Mesenchymal stem cell (in vitro differentiated cells and primary cell): ENCODE data around the gene WSCD2.

ENCODE experiments used
- DNase-seq: peaks from one replicate; pipeline ENCODE4 v3.0.0-alpha.2; 2013
- H2AFZ ChIP-seq: one replicate; pipeline ENCODE4 v1.6.1; 2013; ENCODE audit warnings: low read depth, mild to moderate bottlenecking, control low read depth, inconsistent platforms, low read length, moderate library complexity
- H2AK5ac ChIP-seq: 2 replicates; pipeline ENCODE4 v1.6.1; 2013; ENCODE audit warnings: low read length, moderate library complexity, mild to moderate bottlenecking, inconsistent platforms; ENCODE audit not compliant: severe bottlenecking
- H2BK120ac ChIP-seq: one replicate; pipeline ENCODE4 v1.6.1; 2013; ENCODE audit warnings: low read depth, mild to moderate bottlenecking, inconsistent platforms, low read length, moderate library complexity
- H2BK12ac ChIP-seq, 2 experiments: one replicate each; pipeline ENCODE4 v1.6.1; 2013; ENCODE audit warnings: inconsistent platforms in 2 of 2, low read length in 2 of 2, mild to moderate bottlenecking in 2 of 2, moderate library complexity in 2 of 2, control low read depth in 1 of 2
- H2BK15ac ChIP-seq: one replicate; pipeline ENCODE4 v1.6.1; 2013; ENCODE audit warnings: mild to moderate bottlenecking, low read depth, inconsistent platforms; ENCODE audit not compliant: poor library complexity, severe bottlenecking
- H2BK5ac ChIP-seq: 2 replicates; pipeline ENCODE4 v1.6.1; 2013; ENCODE audit warnings: low read depth, mild to moderate bottlenecking, low read length, control low read depth, inconsistent platforms; ENCODE audit not compliant: poor library complexity, severe bottlenecking
- H3K14ac ChIP-seq, 2 experiments: one replicate each; pipeline ENCODE4 v1.6.1; 2013; ENCODE audit warnings: inconsistent platforms in 2 of 2, low read length in 2 of 2, control low read depth in 1 of 2, mild to moderate bottlenecking in 1 of 2, moderate library complexity in 1 of 2
- H3K18ac ChIP-seq, 2 experiments: one replicate each; pipeline ENCODE4 v1.6.1; 2013; ENCODE audit warnings: inconsistent platforms in 2 of 2, low read length in 2 of 2, control low read depth in 1 of 2, low read depth in 1 of 2, mild to moderate bottlenecking in 1 of 2
- H3K23ac ChIP-seq, 2 experiments: one replicate each; pipeline ENCODE4 v1.6.1; 2013; ENCODE audit warnings: inconsistent platforms in 2 of 2, low read length in 2 of 2, mild to moderate bottlenecking in 2 of 2, moderate library complexity in 2 of 2, control low read depth in 1 of 2
- H3K27ac ChIP-seq: 2 replicates; pipeline ENCODE4 v1.5.1; 2013; ENCODE audit warnings: mild to moderate bottlenecking, moderate library complexity, low read length, control low read depth, inconsistent platforms; ENCODE audit not compliant: poor library complexity, severe bottlenecking
- H3K27me3 ChIP-seq, 2 experiments: 2 replicates each; pipeline versions ENCODE4 v1.6.1 to v1.7.0; 2013; ENCODE audit warnings: low read length in 2 of 2, mild to moderate bottlenecking in 2 of 2, moderate library complexity in 2 of 2, control low read depth in 1 of 2, inconsistent platforms in 1 of 2; ENCODE audit not compliant: control insufficient read depth in 1 of 2, insufficient read depth in 1 of 2
- H3K36me3 ChIP-seq, 2 experiments: 2 replicates each; pipeline versions ENCODE4 v1.6.1 to v1.7.0; 2013; ENCODE audit warnings: low read length in 2 of 2, control low read depth in 1 of 2, inconsistent platforms in 1 of 2, low read depth in 1 of 2, mild to moderate bottlenecking in 1 of 2; ENCODE audit not compliant: insufficient read depth in 2 of 2, control insufficient read depth in 1 of 2
- H3K4ac ChIP-seq, 2 experiments: one replicate each; pipeline ENCODE4 v1.6.1; 2013; ENCODE audit warnings: inconsistent platforms in 2 of 2, low read length in 2 of 2, mild to moderate bottlenecking in 2 of 2, moderate library complexity in 2 of 2, control low read depth in 1 of 2, low read depth in 1 of 2
- H3K4me1 ChIP-seq: 2 replicates; pipeline ENCODE4 v1.6.1; 2013; ENCODE audit warnings: low read depth, low read length, control low read depth; ENCODE audit not compliant: control insufficient read depth, insufficient read depth
- H3K4me2 ChIP-seq: 2 replicates; pipeline ENCODE4 v1.6.1; 2013; ENCODE audit warnings: low read length, mild to moderate bottlenecking, inconsistent platforms; ENCODE audit not compliant: poor library complexity, severe bottlenecking
- H3K4me3 ChIP-seq, 2 experiments: 2 replicates each; pipeline versions ENCODE4 v1.5.1 to v1.7.0; 2013; ENCODE audit warnings: low read length in 2 of 2, mild to moderate bottlenecking in 2 of 2, control low read depth in 1 of 2, low read depth in 1 of 2; ENCODE audit not compliant: insufficient read depth in 1 of 2
- H3K79me1 ChIP-seq: replicated peaks from 2 replicates; pipeline ENCODE4 v1.6.1; 2013; ENCODE audit warnings: mild to moderate bottlenecking, control low read depth, low read length, inconsistent platforms; ENCODE audit not compliant: poor library complexity, severe bottlenecking
- H3K9ac ChIP-seq: 2 replicates; pipeline ENCODE4 v1.7.0; 2013; ENCODE audit warnings: mild to moderate bottlenecking, low read length, moderate library complexity
- H3K9me3 ChIP-seq: 2 replicates; pipeline ENCODE4 v1.7.0; 2013; ENCODE audit warnings: mild to moderate bottlenecking, low read length; ENCODE audit not compliant: control insufficient read depth
- H4K8ac ChIP-seq: one replicate; pipeline ENCODE4 v1.6.1; 2013; ENCODE audit warnings: inconsistent platforms, mild to moderate bottlenecking, low read length, moderate library complexity
- H4K91ac ChIP-seq: one replicate; pipeline ENCODE4 v1.6.1; 2013; ENCODE audit warnings: mild to moderate bottlenecking, low read length, inconsistent platforms
- WGBS: methylation state at CpG from one replicate; pipeline ENCODE4 v1.1.7; 2013; ENCODE audit warnings: mixed read lengths; 5-methylcytosine and 5-hydroxymethylcytosine counted together

WSCD2 gene

GRCh38 chr12:108166505-108166904, 37.4 kb downstream of the WSCD2 start:
- H2AFZ ChIP-seq, result no peak overlapping the region
- no peak overlapping the region for H3K4ac ChIP-seq
- WGBS, result 68% methylated on average over 4 of the region's 5 CpGs
- H3K4me2 ChIP-seq, result no peak overlapping the region
- no peaks in the 10 kb centered on the region for H3K9me3 ChIP-seq
- H3K23ac ChIP-seq, result no peak overlapping the region
- no peak overlapping the region for H2BK120ac ChIP-seq
- no peak overlapping the region for H3K9ac ChIP-seq
- H3K79me1 ChIP-seq, result no peaks in the 10 kb centered on the region
- H3K18ac ChIP-seq, result no peak overlapping the region
- no peak overlapping the region for H3K4me3 ChIP-seq
- no peaks in the 10 kb centered on the region for H3K4me1 ChIP-seq
- no peak overlapping the region for H2BK12ac ChIP-seq
- no peak overlapping the region for H4K8ac ChIP-seq
- no peak overlapping the region for H2BK15ac ChIP-seq
- no peak overlapping the region for H3K27ac ChIP-seq
- H3K36me3 ChIP-seq, result no peaks in the 10 kb centered on the region
- peaks cover 0 to 14% of the 10 kb centered on the region in 2 experiments for H3K27me3 ChIP-seq
- DNase-seq, result no peak
- H2AK5ac ChIP-seq, result no peak overlapping the region
- H4K91ac ChIP-seq, result no peak overlapping the region
- H3K14ac ChIP-seq, result no peak overlapping the region
- H2BK5ac ChIP-seq, result no peak overlapping the region

GRCh38 chr12:108167974-108168373, 38.9 kb downstream of the WSCD2 start:
- no peak overlapping the region for H3K4me2 ChIP-seq
- H2AFZ ChIP-seq, result no peak overlapping the region
- no peak overlapping the region for H4K91ac ChIP-seq
- peaks cover 0 to 11% of the 10 kb centered on the region in 2 experiments for H3K27me3 ChIP-seq
- no peak overlapping the region for H4K8ac ChIP-seq
- H2BK12ac ChIP-seq, result no peak overlapping the region
- no peak overlapping the region for H3K4me3 ChIP-seq
- H3K36me3 ChIP-seq, result no peaks in the 10 kb centered on the region
- no peaks in the 10 kb centered on the region for H3K79me1 ChIP-seq
- no peak overlapping the region for H3K4ac ChIP-seq
- DNase-seq, result no peak
- H2BK120ac ChIP-seq, result no peak overlapping the region
- no peak overlapping the region for H2AK5ac ChIP-seq
- no peak overlapping the region for H3K14ac ChIP-seq
- WGBS, result 67% methylated on average over 3 of the region's 3 CpGs
- no peak overlapping the region for H2BK15ac ChIP-seq
- H3K18ac ChIP-seq, result no peak overlapping the region
- no peak overlapping the region for H3K27ac ChIP-seq
- no peak overlapping the region for H3K9ac ChIP-seq
- H3K9me3 ChIP-seq, result no peaks in the 10 kb centered on the region
- no peak overlapping the region for H2BK5ac ChIP-seq
- H3K4me1 ChIP-seq, result no peaks in the 10 kb centered on the region
- no peak overlapping the region for H3K23ac ChIP-seq

GRCh38 chr12:108169708-108170107, 40.6 kb downstream of the WSCD2 start:
- H3K36me3 ChIP-seq, result no peaks in the 10 kb centered on the region
- H2BK5ac ChIP-seq, result no peak overlapping the region
- no peak for DNase-seq
- no peak overlapping the region for H3K4ac ChIP-seq
- no peak overlapping the region for H4K8ac ChIP-seq
- no peak overlapping the region for H3K9ac ChIP-seq
- no peak overlapping the region for H2AFZ ChIP-seq
- no peak overlapping the region for H3K4me2 ChIP-seq
- H3K9me3 ChIP-seq, result no peaks in the 10 kb centered on the region
- H3K4me1 ChIP-seq, result no peaks in the 10 kb centered on the region
- H4K91ac ChIP-seq, result no peak overlapping the region
- peaks cover 0 to 12% of the 10 kb centered on the region in 2 experiments for H3K27me3 ChIP-seq
- no peak overlapping the region for H2AK5ac ChIP-seq
- H3K14ac ChIP-seq, result no peak overlapping the region
- H3K79me1 ChIP-seq, result no peaks in the 10 kb centered on the region
- H2BK15ac ChIP-seq, result no peak overlapping the region
- no peak overlapping the region for H3K27ac ChIP-seq
- no peak overlapping the region for H3K4me3 ChIP-seq
- no peak overlapping the region for H2BK12ac ChIP-seq
- no peak overlapping the region for H3K23ac ChIP-seq
- no peak overlapping the region for H3K18ac ChIP-seq
- 45% methylated on average over 2 of the region's 2 CpGs for WGBS
- no peak overlapping the region for H2BK120ac ChIP-seq

GRCh38 chr12:108170164-108170563, 41.1 kb downstream of the WSCD2 start:
- Histone ChIP-seq H3K36me3 (no peaks in the 10 kb centered on the region), H3K79me1 (no peaks in the 10 kb centered on the region)
- 67% methylated on average over 1 of the region's 2 CpGs for WGBS

More at GRCh38 chr12:108170164-108170563, 41.1 kb downstream of the WSCD2 start:
- no peak overlapping the region for H3K4me2 ChIP-seq
- no peak overlapping the region for H3K18ac ChIP-seq
- no peak overlapping the region for H2BK120ac ChIP-seq
- no peak overlapping the region for H3K4ac ChIP-seq
- no peak for DNase-seq
- H3K23ac ChIP-seq, result no peak overlapping the region
- no peak overlapping the region for H4K91ac ChIP-seq
- no peak overlapping the region for H2BK15ac ChIP-seq
- H3K27me3 ChIP-seq, result peaks cover 0 to 16% of the 10 kb centered on the region in 2 experiments
- no peak overlapping the region for H3K14ac ChIP-seq
- H3K4me1 ChIP-seq, result no peaks in the 10 kb centered on the region
- no peak overlapping the region for H3K27ac ChIP-seq
- no peak overlapping the region for H3K4me3 ChIP-seq
- H2AFZ ChIP-seq, result no peak overlapping the region
- H2AK5ac ChIP-seq, result no peak overlapping the region
- no peak overlapping the region for H3K9ac ChIP-seq
- no peaks in the 10 kb centered on the region for H3K9me3 ChIP-seq
- no peak overlapping the region for H2BK12ac ChIP-seq
- no peak overlapping the region for H4K8ac ChIP-seq
- no peak overlapping the region for H2BK5ac ChIP-seq
